HepG2 (cell line): ENCODE measurements around the gene TAB2. TPM values are rescaled to one million over a fixed set of nuclear protein-coding genes. Genes with fewer than 3 reads are reported as not detected.

Experiments
- ATAC-seq: fragments of 200-7000 bp; cut with Tn5 transposase; 3 replicates; pipeline ENCODE4 v1.9.1; 2020; ENCODE audit warnings: mild to moderate bottlenecking, moderate library complexity
- BruUV-seq: library from RNA; stranded (reverse); fragments of 400-500 nt; replicated peaks from 2 replicates; lab custom pipeline; 2021; lab: Mats Ljungman, UMichigan
- CTCF ChIA-PET: fragments of 300-600 bp; formaldehyde crosslinking; extraction: SDS; loops from one replicate; lab custom pipeline; 2021; ENCODE audit warnings: low total read pairs, inconsistent platforms, low intra/inter-chr PET ratio; lab: Yijun Ruan, JAX
- POLR2A ChIA-PET: fragments of 350-600 bp; sonication (Branson Sonifier 250); formaldehyde crosslinking; loops from one replicate; lab custom pipeline; 2020; ENCODE audit warnings: antibody characterized with exemption, inconsistent platforms; lab: Yijun Ruan, JAX
- DNase-seq: peaks from one replicate; pipeline ENCODE4 v3.0.0-alpha.2; 2015; ENCODE audit warnings: low spot score
- FAIRE-seq: peaks from 3 replicates; lab custom pipeline; 2011; peaks lifted over from hg19 to GRCh38; lab: Jason Lieb, UNC
- H2AFZ ChIP-seq: one replicate; pipeline ENCODE4 v1.6.1; 2011; ENCODE audit warnings: low read length, inconsistent platforms
- H3K27ac ChIP-seq: fragments of 300-600 bp; 3 replicates; pipeline ENCODE4 v1.8.0; 2011; ENCODE audit warnings: mixed run types, mild to moderate bottlenecking, mixed read lengths, low read length, inconsistent platforms; ENCODE audit not compliant: insufficient read depth; ENCODE audit errors: extremely low read length
- H3K27me3 ChIP-seq, 2 experiments: fragments of 200-600 bp in 1 of 2; 2 replicates in 1 of 2; 3 replicates in 1 of 2; pipeline versions ENCODE4 v1.6.0 to v1.8.0; 2011; ENCODE audit warnings: low read length in 2 of 2, mild to moderate bottlenecking in 2 of 2, moderate library complexity in 2 of 2, inconsistent platforms in 1 of 2; ENCODE audit not compliant: insufficient read depth in 2 of 2, control insufficient read depth in 1 of 2
- H3K36me3 ChIP-seq, 2 experiments: fragments of 200-600 bp in 1 of 2; replicated peaks in 1 of 2; 2 replicates in 1 of 2; 3 replicates in 1 of 2; pipeline versions ENCODE4 v1.5.1 to v1.8.0; 2011; ENCODE audit warnings: low read length in 2 of 2, inconsistent platforms in 1 of 2; ENCODE audit not compliant: insufficient read depth in 2 of 2, control insufficient read depth in 1 of 2
- H3K4me1 ChIP-seq: 2 replicates; pipeline ENCODE4 v1.5.1; 2012; ENCODE audit warnings: low read length, inconsistent platforms; ENCODE audit not compliant: insufficient read depth
- H3K4me2 ChIP-seq: 2 replicates; pipeline ENCODE4 v1.6.0; 2011; ENCODE audit warnings: low read depth, low read length, inconsistent platforms
- H3K4me3 ChIP-seq, 3 experiments: fragments of 200-600 bp in 1 of 3; sonication (generic), shearing (Covaris generic) in 1 of 3; replicated peaks in 1 of 3; 2 replicates each; pipeline ENCODE4 v1.5.1; 2011 to 2016; ENCODE audit warnings: low read length in 3 of 3, inconsistent platforms in 2 of 3, low read depth in 2 of 3, mild to moderate bottlenecking in 2 of 3, control low read depth in 1 of 3, mixed read lengths in 1 of 3; ENCODE audit not compliant: insufficient read depth in 1 of 3
- H3K79me2 ChIP-seq: one replicate; pipeline ENCODE4 v1.6.1; 2011; ENCODE audit warnings: low read length, inconsistent platforms; ENCODE audit not compliant: insufficient read depth
- H3K9ac ChIP-seq: 2 replicates; pipeline ENCODE4 v1.6.0; 2011; ENCODE audit warnings: mild to moderate bottlenecking, low read depth, low read length, inconsistent platforms; ENCODE audit not compliant: insufficient read depth
- H3K9me3 ChIP-seq: 2 replicates; pipeline ENCODE4 v1.5.1; 2012; ENCODE audit warnings: mild to moderate bottlenecking, low read length
- H4K20me1 ChIP-seq: 2 replicates; pipeline ENCODE4 v1.6.0; 2011; ENCODE audit warnings: inconsistent platforms, mild to moderate bottlenecking, low read length, moderate library complexity; ENCODE audit not compliant: insufficient read depth
- FIP1L1 ChIP-seq: fragments of 200-400 bp; formaldehyde crosslinking; IDR thresholded peaks from 2 replicates; pipeline ENCODE4 v1.6.1; 2018; ENCODE audit warnings: low read depth, mild to moderate bottlenecking, low read length, moderate library complexity, borderline replicate concordance; ENCODE audit not compliant: insufficient read depth
- HNRNPUL1 ChIP-seq: fragments of 200-400 bp; formaldehyde crosslinking; IDR thresholded peaks from 2 replicates; pipeline ENCODE4 v1.6.1; 2017; ENCODE audit warnings: low read depth, mild to moderate bottlenecking, low read length, moderate library complexity
- MXD4 ChIP-seq: IDR thresholded peaks from 2 replicates; pipeline ENCODE4 v1.6.1; 2016; ENCODE audit warnings: mild to moderate bottlenecking, missing biosample characterization, missing genetic modification reagents
- PHB2 ChIP-seq: fragments of 450-650 bp; IDR thresholded peaks from 2 replicates; pipeline ENCODE4 v1.6.1; 2018; ENCODE audit not compliant: partially characterized antibody
- SMAD9 ChIP-seq: sonication (generic); formaldehyde crosslinking; IDR thresholded peaks from 2 replicates; pipeline ENCODE4 v1.5.1; 2020; ENCODE audit warnings: mild to moderate bottlenecking, missing genetic modification reagents
- SP140L ChIP-seq: sonication (generic); formaldehyde crosslinking; IDR thresholded peaks from 2 replicates; pipeline ENCODE4 v1.4.0; 2020; ENCODE audit warnings: missing genetic modification reagents, borderline replicate concordance
- SSRP1 ChIP-seq: IDR thresholded peaks from 2 replicates; pipeline ENCODE4 v1.6.1; 2016; ENCODE audit warnings: control low read depth
- ZNF138 ChIP-seq: sonication (generic); formaldehyde crosslinking; IDR thresholded peaks from 2 replicates; pipeline ENCODE4 v1.5.0; 2020; ENCODE audit warnings: mild to moderate bottlenecking, low read depth, missing genetic modification reagents
- ZNF207 ChIP-seq: fragments of 450-650 bp; IDR thresholded peaks from 2 replicates; pipeline ENCODE4 v1.6.1; 2016; ENCODE audit warnings: antibody characterized with exemption, borderline replicate concordance
- ZNF496 ChIP-seq: sonication (generic); formaldehyde crosslinking; IDR thresholded peaks from 2 replicates; pipeline ENCODE4 v1.8.1; 2023; ENCODE audit warnings: mild to moderate bottlenecking, moderate library complexity, missing genetic modification reagents; ENCODE audit not compliant: insufficient replicate concordance
- WGBS: methylation state at CpG from one replicate; pipeline ENCODE4 v1.1.6; 2017; ENCODE audit warnings: low lambda C conversion rate; 5-methylcytosine and 5-hydroxymethylcytosine counted together
- in situ Hi-C: cut with HindIII; loops from 2 replicates; pipeline ENCODE4 v1.10.0; 2017; ENCODE audit warnings: low pct_unique_long_range_greater_than_20kb; ENCODE audit not compliant: extremely low pct_ligation_motif_present
- intact Hi-C: fragments of 100-400 bp; cut with micrococcal nuclease; formaldehyde crosslinking; loops from one replicate; pipeline ENCODE4 v1.10.0; 2022; ENCODE audit not compliant: unreplicated experiment
- polyA plus RNA-seq, 8 experiments: library from polyadenylated mRNA; depleted of rRNA in 3 of 8; stranded (reverse) in 7 of 8; unstranded in 1 of 8; fragments of >200 nt; fragmentation: Illumina TruSeq in 4 of 8; extraction: Trizol in 4 of 8; gene quantifications; 2 replicates each; pipeline versions ENCODE4 v1.2.1 to v1.2.3, GENCODE V29; 2011 to 2016; ENCODE audit warnings: low read depth in 4 of 8, missing spikeins in 1 of 8, mixed read lengths in 1 of 8; ENCODE audit not compliant: insufficient read depth in 1 of 8
- total RNA-seq, 5 experiments: library from RNA; depleted of rRNA; stranded (reverse); fragments of >200 nt; fragmentation: Illumina TruSeq; extraction: Trizol; gene quantifications; 2 replicates each; pipeline ENCODE4 v1.2.3, GENCODE V29; 2016; ENCODE audit warnings: low read depth in 1 of 5
- TF ChIP-seq, protein P1 (sequence below): sonication (generic); formaldehyde crosslinking; IDR thresholded peaks from 2 replicates; pipeline ENCODE4 v1.5.0; 2020; ENCODE audit warnings: mild to moderate bottlenecking, missing genetic modification reagents, borderline replicate concordance
- TF ChIP-seq, protein P2 (sequence below): sonication (generic); formaldehyde crosslinking; IDR thresholded peaks from 2 replicates; pipeline ENCODE4 v1.5.0; 2020; ENCODE audit warnings: mild to moderate bottlenecking, missing genetic modification reagents, borderline replicate concordance

The TAB2 gene
- total and polyA plus RNA-seq, 2 of the 13 experiments (the other 11 are each of a cell fraction or from before 2014, with no cell fraction given), result 23.7 to 50.2 TPM

DNA sequence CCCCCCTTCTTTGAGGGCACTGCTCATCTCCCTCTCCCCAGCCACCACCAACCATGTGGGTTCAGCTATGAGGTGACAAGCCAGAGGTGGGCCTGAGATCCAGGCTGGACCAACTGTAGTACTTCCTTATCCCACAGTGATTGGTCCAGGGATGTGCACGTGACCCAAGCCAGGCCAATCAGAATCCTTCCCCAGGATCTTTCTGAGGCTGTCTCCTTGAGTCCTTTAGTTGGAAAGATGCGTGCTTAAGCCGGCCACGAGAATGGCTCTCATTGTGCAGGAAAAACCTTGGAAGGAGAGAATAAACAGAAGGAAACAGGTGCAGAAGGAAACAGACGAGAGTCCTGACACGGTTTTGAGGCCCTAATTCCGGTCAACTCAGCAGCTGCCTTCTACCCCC, 128.1 kb downstream of the TAB2 start (continued):
- TF ChIP-seq SSRP1 (CRISPR knock-in tag), result no peak

DNA sequence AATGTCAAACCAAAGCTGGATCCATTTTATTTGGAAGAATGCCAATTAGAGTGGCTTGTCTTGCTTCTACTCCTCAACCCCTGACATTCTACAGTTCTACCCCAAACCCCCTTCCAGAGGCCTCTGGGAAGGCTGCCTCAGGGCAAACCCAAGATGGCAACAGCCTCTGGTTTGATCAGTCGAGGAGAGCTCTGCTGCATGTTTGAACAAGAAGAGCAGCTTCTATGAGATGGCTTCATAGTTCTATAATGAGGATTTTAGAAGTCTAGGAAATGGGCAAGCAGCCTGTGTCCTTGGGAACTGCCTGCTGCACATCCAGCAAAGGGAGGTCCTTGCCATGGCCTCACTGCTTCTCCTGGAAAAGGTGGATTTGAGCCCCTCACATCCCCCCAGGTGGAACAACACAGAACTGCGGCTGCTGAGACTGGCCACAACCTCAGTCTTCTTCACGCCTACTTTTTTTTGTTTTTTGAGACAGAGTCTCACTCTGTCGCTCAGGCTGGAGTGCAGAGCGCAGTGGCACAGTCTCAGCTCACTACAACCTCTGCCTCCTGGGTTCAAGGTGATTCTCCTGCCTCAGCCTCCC, 129.4 kb downstream of the TAB2 start:
- peaks cover 30% of the 10 kb centered on the region for H3K4me1 ChIP-seq
- BruUV-seq, result no TSS peak
- POLR2A ChIA-PET, result no interaction called here
- FAIRE-seq (no peak), DNase-seq (no peak), ATAC-seq (peak; percentile 24; the same call in 2 of the 3 replicates)
- H4K20me1 ChIP-seq, result no peaks in the 10 kb centered on the region
- H3K4me3 ChIP-seq, result no peak overlapping the region
- CTCF ChIA-PET, result no interaction called here
- H2AFZ ChIP-seq, result no peak overlapping the region
- H3K36me3 ChIP-seq, result no peaks in the 10 kb centered on the region
- no peaks in the 10 kb centered on the region for H3K27me3 ChIP-seq
- intact Hi-C loops, result no loop called here
- H3K4me2 ChIP-seq, result no peak overlapping the region
- in situ Hi-C loops, result no loop called here
- no peaks in the 10 kb centered on the region for H3K9me3 ChIP-seq
- H3K27ac ChIP-seq, result no peak overlapping the region
- WGBS, result 67% methylated on average over 5 of the region's 5 CpGs
- no peaks in the 10 kb centered on the region for H3K79me2 ChIP-seq
- no peak overlapping the region for H3K9ac ChIP-seq
- TF ChIP-seq, protein P1, sequence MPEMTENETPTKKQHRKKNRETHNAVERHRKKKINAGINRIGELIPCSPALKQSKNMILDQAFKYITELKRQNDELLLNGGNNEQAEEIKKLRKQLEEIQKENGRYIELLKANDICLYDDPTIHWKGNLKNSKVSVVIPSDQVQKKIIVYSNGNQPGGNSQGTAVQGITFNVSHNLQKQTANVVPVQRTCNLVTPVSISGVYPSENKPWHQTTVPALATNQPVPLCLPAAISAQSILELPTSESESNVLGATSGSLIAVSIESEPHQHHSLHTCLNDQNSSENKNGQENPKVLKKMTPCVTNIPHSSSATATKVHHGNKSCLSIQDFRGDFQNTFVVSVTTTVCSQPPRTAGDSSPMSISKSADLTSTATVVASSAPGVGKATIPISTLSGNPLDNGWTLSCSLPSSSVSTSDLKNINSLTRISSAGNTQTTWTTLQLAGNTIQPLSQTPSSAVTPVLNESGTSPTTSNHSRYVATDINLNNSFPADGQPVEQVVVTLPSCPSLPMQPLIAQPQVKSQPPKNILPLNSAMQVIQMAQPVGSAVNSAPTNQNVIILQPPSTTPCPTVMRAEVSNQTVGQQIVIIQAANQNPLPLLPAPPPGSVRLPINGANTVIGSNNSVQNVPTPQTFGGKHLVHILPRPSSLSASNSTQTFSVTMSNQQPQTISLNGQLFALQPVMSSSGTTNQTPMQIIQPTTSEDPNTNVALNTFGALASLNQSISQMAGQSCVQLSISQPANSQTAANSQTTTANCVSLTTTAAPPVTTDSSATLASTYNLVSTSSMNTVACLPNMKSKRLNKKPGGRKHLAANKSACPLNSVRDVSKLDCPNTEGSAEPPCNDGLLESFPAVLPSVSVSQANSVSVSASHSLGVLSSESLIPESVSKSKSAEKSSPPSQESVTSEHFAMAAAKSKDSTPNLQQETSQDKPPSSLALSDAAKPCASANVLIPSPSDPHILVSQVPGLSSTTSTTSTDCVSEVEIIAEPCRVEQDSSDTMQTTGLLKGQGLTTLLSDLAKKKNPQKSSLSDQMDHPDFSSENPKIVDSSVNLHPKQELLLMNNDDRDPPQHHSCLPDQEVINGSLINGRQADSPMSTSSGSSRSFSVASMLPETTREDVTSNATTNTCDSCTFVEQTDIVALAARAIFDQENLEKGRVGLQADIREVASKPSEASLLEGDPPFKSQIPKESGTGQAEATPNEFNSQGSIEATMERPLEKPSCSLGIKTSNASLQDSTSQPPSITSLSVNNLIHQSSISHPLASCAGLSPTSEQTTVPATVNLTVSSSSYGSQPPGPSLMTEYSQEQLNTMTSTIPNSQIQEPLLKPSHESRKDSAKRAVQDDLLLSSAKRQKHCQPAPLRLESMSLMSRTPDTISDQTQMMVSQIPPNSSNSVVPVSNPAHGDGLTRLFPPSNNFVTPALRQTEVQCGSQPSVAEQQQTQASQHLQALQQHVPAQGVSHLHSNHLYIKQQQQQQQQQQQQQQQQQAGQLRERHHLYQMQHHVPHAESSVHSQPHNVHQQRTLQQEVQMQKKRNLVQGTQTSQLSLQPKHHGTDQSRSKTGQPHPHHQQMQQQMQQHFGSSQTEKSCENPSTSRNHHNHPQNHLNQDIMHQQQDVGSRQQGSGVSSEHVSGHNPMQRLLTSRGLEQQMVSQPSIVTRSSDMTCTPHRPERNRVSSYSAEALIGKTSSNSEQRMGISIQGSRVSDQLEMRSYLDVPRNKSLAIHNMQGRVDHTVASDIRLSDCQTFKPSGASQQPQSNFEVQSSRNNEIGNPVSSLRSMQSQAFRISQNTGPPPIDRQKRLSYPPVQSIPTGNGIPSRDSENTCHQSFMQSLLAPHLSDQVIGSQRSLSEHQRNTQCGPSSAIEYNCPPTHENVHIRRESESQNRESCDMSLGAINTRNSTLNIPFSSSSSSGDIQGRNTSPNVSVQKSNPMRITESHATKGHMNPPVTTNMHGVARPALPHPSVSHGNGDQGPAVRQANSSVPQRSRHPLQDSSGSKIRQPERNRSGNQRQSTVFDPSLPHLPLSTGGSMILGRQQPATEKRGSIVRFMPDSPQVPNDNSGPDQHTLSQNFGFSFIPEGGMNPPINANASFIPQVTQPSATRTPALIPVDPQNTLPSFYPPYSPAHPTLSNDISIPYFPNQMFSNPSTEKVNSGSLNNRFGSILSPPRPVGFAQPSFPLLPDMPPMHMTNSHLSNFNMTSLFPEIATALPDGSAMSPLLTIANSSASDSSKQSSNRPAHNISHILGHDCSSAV (CRISPR knock-in tag), result no peak
- TF ChIP-seq HNRNPUL1 (no peak), SP140L (no peak), ZNF496 (CRISPR knock-in tag) (no peak), PHB2 (no peak), ZNF207 (no peak), FIP1L1 (no peak), ZNF138 (CRISPR knock-in tag) (no peak), SMAD9 (CRISPR knock-in tag) (no peak), MXD4 (CRISPR knock-in tag) (no peak)
- TF ChIP-seq, protein P2, sequence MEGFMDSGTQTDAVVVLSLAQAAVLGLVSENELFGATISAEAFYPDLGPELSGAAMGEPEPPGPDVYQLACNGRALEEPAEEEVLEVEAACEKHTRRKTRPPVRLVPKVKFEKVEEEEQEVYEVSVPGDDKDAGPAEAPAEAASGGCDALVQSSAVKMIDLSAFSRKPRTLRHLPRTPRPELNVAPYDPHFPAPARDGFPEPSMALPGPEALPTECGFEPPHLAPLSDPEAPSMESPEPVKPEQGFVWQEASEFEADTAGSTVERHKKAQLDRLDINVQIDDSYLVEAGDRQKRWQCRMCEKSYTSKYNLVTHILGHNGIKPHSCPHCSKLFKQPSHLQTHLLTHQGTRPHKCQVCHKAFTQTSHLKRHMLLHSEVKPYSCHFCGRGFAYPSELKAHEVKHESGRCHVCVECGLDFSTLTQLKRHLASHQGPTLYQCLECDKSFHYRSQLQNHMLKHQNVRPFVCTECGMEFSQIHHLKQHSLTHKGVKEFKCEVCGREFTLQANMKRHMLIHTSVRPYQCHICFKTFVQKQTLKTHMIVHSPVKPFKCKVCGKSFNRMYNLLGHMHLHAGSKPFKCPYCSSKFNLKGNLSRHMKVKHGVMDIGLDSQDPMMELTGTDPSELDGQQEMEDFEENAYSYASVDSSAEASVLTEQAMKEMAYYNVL, result no peak
